Uterus (tissue), 4 donors: ENCODE data around the gene PUS1. TPM values are rescaled to one million over a fixed set of nuclear protein-coding genes. Genes with fewer than 3 reads are reported as not detected.

ENCODE experiments used
- DNase-seq, 2 donors: peaks; one replicate each; pipeline ENCODE4 v3.0.0-alpha.2; 2019 to 2020
- H3K27ac ChIP-seq, 2 donors: fragments of 200-600 bp; sonication (generic); 1 replicate in 1 of 2; 2 replicates in 1 of 2; pipeline ENCODE4 v1.5.1; 2016 to 2018
- H3K27me3 ChIP-seq, 2 donors: fragments of 200-600 bp; sonication (generic); one replicate each; pipeline ENCODE4 v1.5.1; 2018 to 2019; ENCODE audit warnings: control low read depth in 1 of 2
- H3K36me3 ChIP-seq, 2 donors: fragments of 200-600 bp; sonication (generic); one replicate each; pipeline ENCODE4 v1.5.1; 2019; ENCODE audit warnings: control low read depth in 1 of 2
- H3K4me1 ChIP-seq, 2 donors: fragments of 200-600 bp; sonication (generic); one replicate each; pipeline ENCODE4 v1.5.1; 2018 to 2019; ENCODE audit warnings: control low read depth in 1 of 2
- H3K4me3 ChIP-seq, 2 donors: fragments of 200-600 bp; sonication (generic); 1 replicate in 1 of 2; 2 replicates in 1 of 2; pipeline ENCODE4 v1.5.1; 2018 to 2019; ENCODE audit warnings: mild to moderate bottlenecking in 1 of 2
- H3K9me3 ChIP-seq, 2 donors: fragments of 200-600 bp; sonication (generic); one replicate each; pipeline ENCODE4 v1.5.1; 2019; ENCODE audit warnings: control low read depth in 1 of 2
- CTCF ChIP-seq, 4 experiments: fragments of 200-600 bp in 2 of 4; fragments of 450-650 bp in 2 of 4; sonication (generic) in 2 of 4; IDR thresholded peaks; one replicate each; pipeline ENCODE4 v1.5.1; 2016 to 2019; ENCODE audit warnings: antibody characterized with exemption in 4 of 4, mild to moderate bottlenecking in 2 of 4, moderate library complexity in 1 of 4
- POLR2A ChIP-seq, 2 donors: fragments of 450-650 bp; IDR thresholded peaks; one replicate each; pipeline ENCODE4 v1.6.1; 2016; ENCODE audit warnings: antibody characterized with exemption in 2 of 2, mild to moderate bottlenecking in 1 of 2, moderate library complexity in 1 of 2
- intact Hi-C: fragments of 100-400 bp; cut with DNase I; formaldehyde crosslinking; loops from one replicate; pipeline ENCODE4 v1.15.1; 2023; ENCODE audit warnings: low total_unique reads
- total RNA-seq, 4 donors: library from RNA; depleted of rRNA in 3 of 4; stranded (reverse); fragments of >200 nt in 3 of 4; gene quantifications; one replicate each; pipeline versions ENCODE4 v1.1.0 to v1.2.4, GENCODE V29; 2014 to 2023
- donor health status: DM: yes; HTN: yes; CAD: no.

The PUS1 gene
- total RNA-seq, 4 donors from 2014 or later = 0.59 to 29.2 (median 12.5) TPM

- Histone ChIP-seq H3K9me3 (no peaks in the 10 kb centered on the region), H3K4me1 (no peaks in the 10 kb centered on the region), H3K27me3 (no peaks in the 10 kb centered on the region), H3K36me3 (no peaks in the 10 kb centered on the region), H3K4me3 (no peak overlapping the region), H3K27ac (no peak overlapping the region)
- DNase-seq = no peak
- intact Hi-C loops = no loop called here
- TF ChIP-seq CTCF (IDR thresholded peaks at IDR 0.05) (no peak), POLR2A (IDR thresholded peaks at IDR 0.05) (no peak)
These were observed 7.9 kb upstream of the PUS1 start for GRCh38 chr12:131920902-131921840.

- Histone ChIP-seq H3K4me1 (no peaks in the 10 kb centered on the region), H3K9me3 (no peaks in the 10 kb centered on the region), H3K36me3 (no peaks in the 10 kb centered on the region), H3K27ac (no peak overlapping the region), H3K27me3 (no peaks in the 10 kb centered on the region), H3K4me3 (no peak overlapping the region)
- TF ChIP-seq POLR2A (IDR thresholded peaks at IDR 0.05) (no peak), CTCF (IDR thresholded peaks at IDR 0.05) (no peak)
- DNase-seq = no peak
- intact Hi-C loops = no loop called here
These were observed 7.0 kb upstream of the PUS1 start for GRCh38 chr12:131921866-131922769.

- no peaks in the 10 kb centered on the region for H3K36me3 ChIP-seq
- H3K9me3 ChIP-seq = no peaks in the 10 kb centered on the region
- TF ChIP-seq POLR2A (IDR thresholded peaks at IDR 0.05) (no peak), CTCF (IDR thresholded peaks at IDR 0.05) (no peak)
- H3K4me1 ChIP-seq = no peaks in the 10 kb centered on the region
- H3K4me3 ChIP-seq = no peak overlapping the region
- intact Hi-C loops = no loop called here
- no peak overlapping the region for H3K27ac ChIP-seq
- no peaks in the 10 kb centered on the region for H3K27me3 ChIP-seq
- no peak for DNase-seq
These were observed 6.3 kb upstream of the PUS1 start for GRCh38 chr12:131922772-131923171.

- Histone ChIP-seq H3K27me3 (no peaks in the 10 kb centered on the region), H3K9me3 (no peaks in the 10 kb centered on the region), H3K36me3 (no peaks in the 10 kb centered on the region), H3K27ac (no peak overlapping the region), H3K4me1 (no peaks in the 10 kb centered on the region), H3K4me3 (no peak overlapping the region)
- DNase-seq = no peak
- intact Hi-C loops = no loop called here
- no peak for TF ChIP-seq POLR2A (IDR thresholded peaks at IDR 0.05)
- TF ChIP-seq CTCF (IDR thresholded peaks at IDR 0.05) = no peak
These were observed 5.8 kb upstream of the PUS1 start for GRCh38 chr12:131923260-131923659.
